Measurements from ENCODE around the gene EIF4G3. TPM values are rescaled to one million over a fixed set of nuclear protein-coding genes. Genes with fewer than 3 reads are reported as not detected.

The EIF4G3 gene
- total and polyA plus RNA-seq, 10 of the 15 experiments (the other 5 are each of a cell fraction or from before 2014, with no cell fraction given): 7.4 to 45.1 (median 29.1) TPM

DNA sequence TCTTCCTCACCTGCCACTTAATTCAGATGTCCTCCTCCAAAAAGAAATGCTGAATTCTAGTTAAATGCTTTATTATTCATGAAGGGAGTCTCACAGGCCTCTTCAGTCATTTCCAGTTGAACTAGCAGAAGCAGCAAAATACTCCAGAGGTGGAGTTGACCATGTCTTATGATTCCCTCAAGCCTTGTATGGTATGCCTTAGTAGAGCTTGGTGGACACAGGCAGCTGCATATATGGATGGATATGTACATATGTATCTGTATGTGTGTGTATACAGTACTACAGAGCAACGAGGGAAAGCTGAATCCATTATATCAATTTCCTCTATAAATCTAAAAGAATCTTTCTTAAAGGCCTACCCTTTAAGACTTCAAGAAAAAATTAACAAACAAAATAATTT, 306.0 kb downstream of the EIF4G3 start:
- no peak for ATAC-seq
- ChIA-PET POLR2A (no interaction called here), RAD21 (ENCODE audit: unreplicated experiment) (no interaction called here), CTCF (no interaction called here), SMC1A (ENCODE audit: uncharacterized antibody, unreplicated experiment) (no interaction called here)
- Histone ChIP-seq H3K4me2 (ENCODE audit: control insufficient read depth, insufficient read depth) (no peak overlapping the region), H3K4me3 (no peak overlapping the region), H3K9ac (ENCODE audit: control insufficient read depth, insufficient read depth, low read length) (no peak overlapping the region), H3K9me3 (replicated peaks; ENCODE audit: control insufficient read depth, insufficient read depth, low read length) (no peaks in the 10 kb centered on the region), H4K20me1 (ENCODE audit: control insufficient read depth, insufficient read depth) (no peaks in the 10 kb centered on the region), H3K36me3 (ENCODE audit: control insufficient read depth in 2 of 2, insufficient read depth in 2 of 2, low read length in 1 of 2) (no peaks in the 10 kb centered on the region), H2AFZ (ENCODE audit: control insufficient read depth, low read depth, low read length) (no peak overlapping the region), H3K27me3 (replicated peaks in 1 of 2; ENCODE audit: control insufficient read depth in 2 of 2, insufficient read depth in 2 of 2, low read length in 1 of 2) (no peaks in the 10 kb centered on the region), H3K27ac (ENCODE audit: control insufficient read depth, insufficient read depth) (no peak overlapping the region), H3K4me1 (ENCODE audit: control insufficient read depth, insufficient read depth, low read length) (no peaks in the 10 kb centered on the region; the same call in none of the 2 replicates), H3K79me2 (ENCODE audit: control insufficient read depth, insufficient read depth, low read length) (no peaks in the 10 kb centered on the region)
- 96% methylated on average over 1 of the region's 1 CpG for WGBS (ENCODE audit: insufficient coverage, insufficient replicate concordance, low lambda C conversion rate, missing lambda C conversion rate)
- FAIRE-seq: no peak
- DNase-seq (ENCODE audit: low read depth, low spot score): no peak
- in situ Hi-C loops (cut with MboI): no loop called here
- BruUV-seq (replicated peaks): no TSS peak
- TF ChIP-seq RCOR1 (conservative IDR thresholded peaks at IDR 0.05; ENCODE audit: low read depth, low read length): no peak
- no peak for TF ChIP-seq ZNF207 (IDR thresholded peaks at IDR 0.05; ENCODE audit: borderline replicate concordance)
- TF ChIP-seq ETV6 (conservative IDR thresholded peaks at IDR 0.05 in 1 of 2, IDR thresholded peaks at IDR 0.05 in 1 of 2; ENCODE audit: borderline replicate concordance in 1 of 2, low read depth in 1 of 2): no peak
- TF ChIP-seq, protein P1, sequence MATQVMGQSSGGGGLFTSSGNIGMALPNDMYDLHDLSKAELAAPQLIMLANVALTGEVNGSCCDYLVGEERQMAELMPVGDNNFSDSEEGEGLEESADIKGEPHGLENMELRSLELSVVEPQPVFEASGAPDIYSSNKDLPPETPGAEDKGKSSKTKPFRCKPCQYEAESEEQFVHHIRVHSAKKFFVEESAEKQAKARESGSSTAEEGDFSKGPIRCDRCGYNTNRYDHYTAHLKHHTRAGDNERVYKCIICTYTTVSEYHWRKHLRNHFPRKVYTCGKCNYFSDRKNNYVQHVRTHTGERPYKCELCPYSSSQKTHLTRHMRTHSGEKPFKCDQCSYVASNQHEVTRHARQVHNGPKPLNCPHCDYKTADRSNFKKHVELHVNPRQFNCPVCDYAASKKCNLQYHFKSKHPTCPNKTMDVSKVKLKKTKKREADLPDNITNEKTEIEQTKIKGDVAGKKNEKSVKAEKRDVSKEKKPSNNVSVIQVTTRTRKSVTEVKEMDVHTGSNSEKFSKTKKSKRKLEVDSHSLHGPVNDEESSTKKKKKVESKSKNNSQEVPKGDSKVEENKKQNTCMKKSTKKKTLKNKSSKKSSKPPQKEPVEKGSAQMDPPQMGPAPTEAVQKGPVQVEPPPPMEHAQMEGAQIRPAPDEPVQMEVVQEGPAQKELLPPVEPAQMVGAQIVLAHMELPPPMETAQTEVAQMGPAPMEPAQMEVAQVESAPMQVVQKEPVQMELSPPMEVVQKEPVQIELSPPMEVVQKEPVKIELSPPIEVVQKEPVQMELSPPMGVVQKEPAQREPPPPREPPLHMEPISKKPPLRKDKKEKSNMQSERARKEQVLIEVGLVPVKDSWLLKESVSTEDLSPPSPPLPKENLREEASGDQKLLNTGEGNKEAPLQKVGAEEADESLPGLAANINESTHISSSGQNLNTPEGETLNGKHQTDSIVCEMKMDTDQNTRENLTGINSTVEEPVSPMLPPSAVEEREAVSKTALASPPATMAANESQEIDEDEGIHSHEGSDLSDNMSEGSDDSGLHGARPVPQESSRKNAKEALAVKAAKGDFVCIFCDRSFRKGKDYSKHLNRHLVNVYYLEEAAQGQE (IDR thresholded peaks at IDR 0.05; ENCODE audit: low read depth, low read length): no peak
- no peak for TF ChIP-seq NFYB (IDR thresholded peaks at IDR 0.05; ENCODE audit: insufficient read depth, low read depth, low read length)
- TF ChIP-seq ZSCAN29 (IDR thresholded peaks at IDR 0.05): no peak
- TF ChIP-seq, protein P2, sequence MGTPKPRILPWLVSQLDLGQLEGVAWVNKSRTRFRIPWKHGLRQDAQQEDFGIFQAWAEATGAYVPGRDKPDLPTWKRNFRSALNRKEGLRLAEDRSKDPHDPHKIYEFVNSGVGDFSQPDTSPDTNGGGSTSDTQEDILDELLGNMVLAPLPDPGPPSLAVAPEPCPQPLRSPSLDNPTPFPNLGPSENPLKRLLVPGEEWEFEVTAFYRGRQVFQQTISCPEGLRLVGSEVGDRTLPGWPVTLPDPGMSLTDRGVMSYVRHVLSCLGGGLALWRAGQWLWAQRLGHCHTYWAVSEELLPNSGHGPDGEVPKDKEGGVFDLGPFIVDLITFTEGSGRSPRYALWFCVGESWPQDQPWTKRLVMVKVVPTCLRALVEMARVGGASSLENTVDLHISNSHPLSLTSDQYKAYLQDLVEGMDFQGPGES (IDR thresholded peaks at IDR 0.05): no peak
- TF ChIP-seq NR2C2 (IDR thresholded peaks at IDR 0.05; ENCODE audit: borderline replicate concordance, control insufficient read depth, insufficient read length, low read depth): no peak
- TF ChIP-seq SMAD1 (IDR thresholded peaks at IDR 0.05; ENCODE audit: low read depth, partially characterized antibody): no peak
- TF ChIP-seq RFX5 (IDR thresholded peaks at IDR 0.05; ENCODE audit: low read depth, low read length): no peak
- TF ChIP-seq CHD1 (IDR thresholded peaks at IDR 0.05; ENCODE audit: low read depth, low read length): no peak
- intact Hi-C loops (cut with micrococcal nuclease; ENCODE audit: unreplicated experiment): no loop called here

Data from GM12878 (cell line).